Motor neuron (in vitro differentiated cells): ENCODE data around the gene PKD1. TPM values are rescaled to one million over a fixed set of nuclear protein-coding genes. Genes with fewer than 3 reads are reported as not detected.
"Not testable (repeated sequence)": the region's sequence is repeated elsewhere in the genome, so short reads cannot be mapped to it uniquely, and the experiment has no call there.

Experiments
- ATAC-seq, 8 experiments: fragments of 200-7000 bp; cut with Tn5 transposase; replicated peaks in 6 of 8; 2 replicates each; pipeline ENCODE4 v1.8.0; 2021; ENCODE audit warnings: mild to moderate bottlenecking in 8 of 8, moderate library complexity in 8 of 8
- H3K27ac ChIP-seq, 2 donors: fragments of 250-450 bp; sonication (Bioruptor Pico); 2 replicates each; pipeline ENCODE4 v1.9.0; 2021; ENCODE audit warnings: antibody characterized with exemption in 2 of 2, mild to moderate bottlenecking in 2 of 2, moderate library complexity in 1 of 2
- H3K4me1 ChIP-seq, 2 donors: fragments of 250-450 bp; sonication (Bioruptor Pico); replicated peaks in 1 of 2; 2 replicates each; pipeline ENCODE4 v1.6.1; 2021; ENCODE audit warnings: antibody characterized with exemption in 2 of 2, mild to moderate bottlenecking in 2 of 2, moderate library complexity in 1 of 2
- H3K4me3 ChIP-seq, 5 donors: fragments of 250-450 bp; sonication (Bioruptor Pico); 2 replicates each; pipeline ENCODE4 v1.9.0; 2021; ENCODE audit warnings: antibody characterized with exemption in 5 of 5, mild to moderate bottlenecking in 5 of 5, moderate library complexity in 4 of 5
- WGBS, 10 experiments: fragments of 450-650 bp; shearing (Covaris generic); methylation state at CpG; one replicate each; pipeline ENCODE4 v1.0.0; 2022; 5-methylcytosine and 5-hydroxymethylcytosine counted together
- in situ Hi-C, 9 experiments: fragments of 400-800 bp; cut with MboI; loops; one replicate each; pipeline ENCODE4 v1.15.0; 2021; ENCODE audit warnings: low sequenced_read_pairs in 9 of 9, low pct_unique_long_range_greater_than_20kb in 2 of 9; ENCODE audit not compliant: unreplicated experiment in 9 of 9
- total RNA-seq, 8 experiments: library from RNA; unstranded; fragments of 300-600 nt; gene quantifications; 2 replicates each; pipeline versions ENCODE4 v1.2.3 to v1.2.4, GENCODE V29; 2022

Gene PKD1
- total RNA-seq, 8 experiments from 2014 or later = 27.9 to 123 (median 58.3) TPM

DNA sequence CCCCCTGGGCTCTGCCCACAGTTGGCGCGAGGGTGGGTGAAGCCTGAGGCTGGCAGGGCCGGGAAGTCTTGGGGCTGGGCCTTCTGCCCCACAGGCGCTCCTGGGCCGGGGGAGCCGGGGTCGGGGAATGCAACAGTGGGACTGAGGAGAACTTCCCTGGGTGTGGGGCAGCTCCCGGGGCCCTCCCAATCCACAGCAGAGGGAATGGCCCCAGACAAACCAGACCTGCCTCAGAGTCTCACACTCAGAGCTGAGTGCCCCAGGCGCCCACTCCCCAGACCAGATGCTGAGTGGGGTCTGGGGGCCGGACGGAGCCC is 11.4 kb downstream of the PKD1 start:
- H3K4me3 ChIP-seq = peak overlapping the region in 3 of 5 donors; percentile 16 to 25 (median 19)
- H3K27ac ChIP-seq = peak overlapping the region; percentile 82 to 91

DNA sequence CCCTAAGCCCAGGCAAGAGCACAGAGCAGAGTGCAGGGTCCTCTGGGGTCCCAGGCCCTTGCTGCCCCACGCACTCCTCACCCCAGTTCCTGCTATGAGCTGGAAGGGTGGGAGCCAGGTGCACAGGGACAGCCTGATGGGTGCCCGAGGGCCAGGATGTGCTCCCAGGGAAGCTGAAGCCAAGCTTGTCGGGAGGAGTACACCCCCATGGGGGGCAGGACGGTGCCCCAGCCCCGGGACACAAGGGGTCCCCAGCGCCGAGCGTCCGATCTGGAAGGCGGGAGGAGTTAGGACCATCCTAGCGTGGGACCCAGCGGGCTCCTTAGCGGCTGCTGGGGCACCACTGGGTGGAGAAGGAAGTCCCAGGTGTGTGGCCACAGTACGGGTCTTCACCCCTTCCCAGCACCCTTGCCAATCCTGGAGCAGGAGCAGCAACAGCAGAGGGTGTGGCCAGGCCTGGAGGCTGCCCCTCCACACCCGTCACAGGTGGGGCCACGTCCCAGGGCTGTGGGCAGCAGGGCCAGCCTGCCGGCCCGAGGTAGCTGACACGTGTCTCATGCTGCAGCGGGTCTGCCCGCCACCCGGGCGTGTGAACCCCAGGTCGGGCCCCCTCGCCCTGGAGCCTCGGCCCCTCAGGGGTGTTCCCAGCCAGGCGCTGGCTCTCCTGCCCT is 11.9 kb downstream of the PKD1 start:
- in situ Hi-C loops = not testable (repeated sequence)
- peak in 1 of 8 experiments; percentile 7 for ATAC-seq
- H3K4me3 ChIP-seq = peak overlapping the region in 2 of 5 donors; percentile 16 to 25
- H3K4me1 ChIP-seq = peaks cover 41 to 51% of the 10 kb centered on the region in 2 donors
- H3K27ac ChIP-seq = peak overlapping the region; percentile 82 to 91
- no CpG with 5 or more reads among the region's 27 CpGs for WGBS, 10 experiments

More for the DNA sequence above, 11.4 kb downstream of the PKD1 start:
- peak in 3 of 8 experiments; percentile 2 to 9 (median 3) for ATAC-seq
- peaks cover 43 to 52% of the 10 kb centered on the region in 2 donors for H3K4me1 ChIP-seq
- 30% methylated on average over 2 of the region's 11 CpGs; no CpG with 5 or more reads in 9 of the 10 experiments for WGBS, 10 experiments
- in situ Hi-C loops = not testable (repeated sequence)

DNA sequence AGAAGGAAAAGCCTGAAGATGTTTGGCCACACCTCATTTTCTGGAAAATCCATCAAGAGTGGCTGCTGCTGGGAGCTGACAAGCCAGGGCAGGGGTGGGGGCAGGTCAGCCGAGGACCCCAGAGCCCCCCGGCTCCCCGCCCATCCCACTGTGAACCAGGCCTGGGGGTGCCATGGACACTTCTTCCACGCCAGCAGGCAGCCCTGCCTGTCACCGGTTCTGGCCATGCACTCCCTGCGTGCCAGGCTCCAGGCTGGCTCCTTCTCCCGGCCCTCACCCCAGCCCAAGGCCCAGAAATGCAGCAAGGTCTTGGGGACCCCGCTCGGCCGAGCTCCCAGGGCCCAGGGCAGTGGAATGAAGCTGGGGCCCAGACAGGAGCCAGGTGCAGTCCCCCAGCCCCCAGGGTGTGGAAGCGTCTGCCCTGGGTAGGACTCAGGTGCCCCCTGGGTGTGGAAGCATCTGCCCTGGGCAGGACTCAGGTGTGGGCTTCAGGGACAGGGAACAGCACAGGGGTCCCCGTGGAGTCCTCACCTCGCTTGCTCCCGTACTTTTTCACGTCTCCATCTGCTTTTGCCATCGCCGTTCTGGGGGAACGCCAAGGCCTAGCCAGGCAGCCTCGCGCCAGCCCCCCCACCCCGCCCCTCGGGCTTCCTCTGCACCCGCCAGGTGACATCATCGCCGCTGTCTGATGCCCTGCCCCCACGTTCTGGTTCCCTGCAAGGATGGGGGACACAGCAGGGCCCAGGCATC is 12.6 kb downstream of the PKD1 start:
- H3K4me1 ChIP-seq = peaks cover 35 to 44% of the 10 kb centered on the region in 2 donors

DNA sequence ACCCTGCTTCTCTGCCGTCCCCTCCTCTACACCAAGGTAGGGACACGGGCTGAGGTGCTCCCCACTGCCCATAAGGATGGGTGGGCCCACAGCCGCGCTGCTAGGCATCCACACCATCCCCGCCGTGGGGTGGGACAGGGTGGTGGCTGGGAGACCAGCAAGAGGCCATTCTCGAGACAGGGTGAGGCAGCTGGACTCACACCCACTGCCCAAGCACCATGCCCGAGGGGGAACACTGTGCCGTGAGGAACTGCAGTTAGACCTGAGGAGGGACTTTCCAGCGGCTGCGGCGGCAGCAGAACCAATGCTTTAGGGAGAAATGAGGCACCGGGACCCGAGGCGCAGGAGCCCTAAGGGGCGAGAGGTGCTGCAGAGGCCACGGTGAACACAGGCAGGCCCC is 13.3 kb downstream of the PKD1 start:
- H3K4me3 ChIP-seq = no peak overlapping the region
- 44% methylated on average over 4 of the region's 17 CpGs; no CpG with 5 or more reads in 9 of the 10 experiments for WGBS, 10 experiments
- no peak for ATAC-seq
- H3K4me1 ChIP-seq = peaks cover 33 to 44% of the 10 kb centered on the region in 2 donors
- in situ Hi-C loops = no loop called here
- H3K27ac ChIP-seq = no peak overlapping the region

More for the DNA sequence above, 12.6 kb downstream of the PKD1 start:
- in situ Hi-C loops, H3K27ac ChIP-seq, H3K4me3 ChIP-seq, ATAC-seq: not testable (repeated sequence)
- no CpG with 5 or more reads among the region's 26 CpGs for WGBS, 10 experiments

DNA sequence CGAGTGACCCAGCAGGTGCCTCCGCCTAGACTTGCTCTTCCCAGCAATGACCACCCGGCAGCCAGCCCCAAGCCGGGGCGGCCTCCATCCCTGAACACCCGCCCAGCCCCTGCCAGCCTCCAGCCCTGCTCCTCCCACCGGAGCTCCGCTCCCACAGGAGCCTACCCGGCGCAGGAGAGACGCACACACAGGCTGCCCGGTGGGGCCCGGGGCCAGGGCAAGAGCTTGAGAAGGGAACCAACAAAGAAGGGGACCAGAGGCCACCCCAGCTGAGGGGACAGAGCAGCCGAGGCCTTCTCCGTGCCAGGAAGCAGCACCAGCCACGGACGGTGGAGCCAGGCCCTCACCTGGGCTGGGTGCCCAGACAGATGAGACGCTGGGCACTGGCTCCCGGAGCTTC is 13.8 kb downstream of the PKD1 start:
- Histone ChIP-seq H3K4me1 (peaks cover 28 to 39% of the 10 kb centered on the region in 2 donors), H3K27ac (no peak overlapping the region), H3K4me3 (no peak overlapping the region)
- in situ Hi-C loops = no loop called here
- WGBS, 10 experiments = no CpG with 5 or more reads among the region's 19 CpGs
- peak in 2 of 8 experiments; percentile 3 to 4 for ATAC-seq

DNA sequence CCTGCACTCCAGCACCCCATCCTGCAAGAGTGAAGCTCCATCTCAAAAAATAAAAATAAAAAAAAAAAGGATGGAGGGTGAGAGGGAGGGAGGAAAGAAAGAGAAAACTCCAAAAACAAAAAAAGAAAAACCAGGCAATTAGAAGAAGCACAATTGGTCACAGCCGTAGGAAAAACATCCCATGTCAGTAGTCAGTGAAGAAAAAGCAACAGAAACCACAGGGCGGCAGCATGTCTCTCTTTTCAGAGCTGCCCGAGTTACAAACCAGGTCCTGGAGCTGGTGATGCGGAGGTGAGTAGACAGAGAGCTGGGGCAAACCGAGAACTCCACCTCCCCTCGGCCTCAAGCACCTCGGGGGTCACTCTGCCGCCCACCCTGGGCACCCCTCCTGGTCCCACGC is 14.4 kb downstream of the PKD1 start:
- H3K4me1 ChIP-seq = peaks cover 26 to 34% of the 10 kb centered on the region in 2 donors
- WGBS, 10 experiments = 10 to 80% (median 37%) methylated on average over 1 to 6 of the region's 9 CpGs; no CpG with 5 or more reads in 3 of the 10 experiments
- in situ Hi-C loops, H3K4me3 ChIP-seq, H3K27ac ChIP-seq: not testable (repeated sequence)
- ATAC-seq = peak in 2 of 8 experiments; percentile 33 to 40

DNA sequence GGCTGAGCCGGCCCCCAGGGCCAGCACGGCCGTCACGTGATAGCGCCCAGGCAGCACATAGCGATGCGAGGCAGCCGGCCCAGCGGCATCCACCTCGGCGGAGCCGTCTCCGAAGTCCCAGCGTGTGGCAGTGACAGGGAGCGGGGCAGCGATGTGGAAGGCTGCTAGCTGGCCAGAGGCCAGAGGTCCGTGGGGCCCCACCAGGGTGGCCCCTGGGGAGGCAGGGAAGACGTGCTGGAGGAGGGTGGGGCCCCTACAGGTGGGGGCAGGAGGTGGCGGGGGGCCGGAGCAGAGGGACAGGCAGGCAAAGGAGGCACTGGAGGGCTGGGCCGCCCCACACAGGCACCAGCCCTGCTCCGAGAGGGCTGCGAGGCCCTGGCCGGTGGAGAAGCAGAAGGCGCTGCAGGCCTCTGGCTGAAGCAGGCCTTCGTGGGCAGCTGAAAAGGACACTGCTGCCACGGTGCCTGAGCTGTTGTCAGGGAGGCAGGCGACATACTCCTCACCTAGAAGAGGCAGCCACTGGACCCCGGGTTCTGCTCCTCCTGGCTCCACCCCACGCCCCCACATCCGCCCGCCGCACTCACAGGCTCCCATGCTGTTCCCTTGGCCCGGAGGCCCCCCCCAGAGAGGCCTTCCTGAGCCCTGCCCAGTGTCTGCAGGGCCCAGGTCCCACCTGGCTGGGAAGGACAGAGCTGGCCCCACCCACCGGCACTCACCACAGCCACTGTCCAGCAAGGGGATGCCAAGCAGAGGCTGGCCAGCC is 17.6 kb downstream of the PKD1 start:
- H3K4me3 ChIP-seq, in situ Hi-C loops, ATAC-seq, H3K4me1 ChIP-seq, H3K27ac ChIP-seq: not testable (repeated sequence)
- no CpG with 5 or more reads among the region's 35 CpGs for WGBS, 10 experiments

DNA sequence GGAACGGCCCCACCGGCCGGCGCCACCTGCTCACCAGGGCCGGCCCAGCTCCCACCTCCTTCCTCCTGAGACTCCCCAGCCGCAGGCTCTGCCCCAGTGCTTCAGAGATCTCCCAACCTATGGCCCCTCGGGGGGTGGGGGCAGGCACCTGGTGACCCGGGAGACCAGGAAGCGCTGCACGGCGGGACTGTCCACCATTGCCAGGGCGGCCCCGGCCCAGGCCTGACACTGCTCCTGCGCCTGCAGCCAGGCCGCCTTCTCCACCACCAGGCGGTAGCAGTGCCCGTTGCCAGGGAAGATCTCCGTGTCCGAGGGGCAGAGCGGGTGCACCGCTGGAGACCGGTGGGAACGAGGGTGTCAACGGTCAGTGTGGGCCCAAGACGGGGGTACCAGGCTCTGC is 18.4 kb downstream of the PKD1 start:
- H3K4me3 ChIP-seq, in situ Hi-C loops, H3K4me1 ChIP-seq, ATAC-seq, H3K27ac ChIP-seq: not testable (repeated sequence)
- no CpG with 5 or more reads among the region's 25 CpGs for WGBS, 10 experiments

DNA sequence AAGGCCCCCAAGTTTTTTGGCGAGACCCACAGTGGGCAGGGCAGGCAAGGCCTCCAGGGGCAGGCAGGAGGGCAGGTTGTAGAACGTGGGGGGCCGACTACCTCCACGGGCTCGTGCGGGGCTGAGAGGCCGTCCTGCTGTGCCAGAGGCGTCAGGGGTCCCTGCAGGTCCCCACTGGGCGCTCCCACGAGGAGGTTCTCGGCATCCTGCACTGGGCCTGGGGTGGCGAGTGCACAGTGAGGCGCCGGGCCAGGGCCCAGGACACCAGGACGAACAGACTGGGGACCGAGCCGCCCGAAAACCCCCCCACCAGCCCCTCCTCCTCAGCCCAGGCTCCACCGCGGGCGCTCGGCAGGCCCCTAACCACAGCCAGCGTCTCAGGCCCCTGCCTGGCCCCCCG is 19.3 kb downstream of the PKD1 start:
- in situ Hi-C loops, H3K27ac ChIP-seq, H3K4me1 ChIP-seq, ATAC-seq, H3K4me3 ChIP-seq: not testable (repeated sequence)
- no CpG with 5 or more reads among the region's 24 CpGs for WGBS, 10 experiments

DNA sequence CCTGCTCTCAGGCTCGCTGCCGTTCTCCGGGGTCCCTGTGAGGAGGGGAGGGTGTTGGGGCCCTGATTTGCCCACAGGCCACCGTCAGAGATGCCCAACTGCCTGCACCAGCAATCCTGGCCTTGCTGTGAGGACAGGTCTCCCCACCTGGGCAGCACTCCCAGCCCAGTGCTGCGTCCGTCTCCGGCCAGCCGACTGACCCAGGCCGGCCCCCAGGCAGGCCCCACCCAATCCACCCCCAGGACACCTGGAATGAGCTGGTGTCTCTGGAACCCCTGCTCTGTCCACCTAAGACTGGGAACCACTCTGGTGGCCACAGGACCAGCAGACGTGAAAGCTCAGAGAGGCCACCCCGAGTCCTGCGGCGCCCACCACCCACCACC is 20.1 kb downstream of the PKD1 start:
- in situ Hi-C loops = no loop called here
- no CpG with 5 or more reads among the region's 13 CpGs for WGBS, 10 experiments
- Histone ChIP-seq H3K4me3 (no peak overlapping the region), H3K27ac (no peak overlapping the region), H3K4me1 (no peaks in the 10 kb centered on the region)
- no peak for ATAC-seq

DNA sequence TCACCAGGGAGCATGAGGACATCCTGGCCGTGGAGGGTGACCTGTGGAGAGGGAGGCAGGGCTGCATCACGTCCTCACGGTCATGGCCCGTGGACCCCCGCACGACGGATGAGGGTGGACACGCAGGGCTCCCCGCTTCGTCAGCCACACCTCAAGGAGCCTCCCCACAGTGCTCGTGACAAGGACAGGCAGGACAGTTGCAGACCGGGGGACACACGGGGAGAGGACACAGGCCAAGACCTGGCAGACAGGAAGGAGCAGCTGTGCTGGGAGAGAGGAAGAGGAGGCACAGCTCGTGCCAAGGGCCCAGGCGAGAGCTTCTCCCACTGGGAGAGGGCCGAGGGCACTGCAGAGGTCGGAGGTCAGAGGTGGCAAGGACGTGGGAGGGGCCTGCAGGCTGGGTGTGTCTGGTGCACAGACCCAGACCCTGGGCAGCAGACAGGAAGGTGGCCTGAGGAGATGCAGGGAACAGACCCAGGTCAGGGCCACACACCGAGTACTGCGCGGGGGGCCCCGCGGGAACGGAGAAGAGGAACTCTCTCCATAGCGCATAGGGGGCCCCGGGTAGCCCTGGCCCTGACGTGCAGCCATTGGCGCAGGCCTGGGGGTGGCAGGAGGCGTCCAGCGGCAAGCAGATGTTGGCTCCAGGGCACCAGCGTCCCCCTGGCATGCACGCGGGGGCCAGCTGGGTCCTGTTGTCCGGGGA is 20.7 kb downstream of the PKD1 start:
- in situ Hi-C loops, ATAC-seq, H3K4me3 ChIP-seq, H3K27ac ChIP-seq, H3K4me1 ChIP-seq: not testable (repeated sequence)
- WGBS, 10 experiments = 92% methylated on average over 5 of the region's 34 CpGs; no CpG with 5 or more reads in 9 of the 10 experiments

DNA sequence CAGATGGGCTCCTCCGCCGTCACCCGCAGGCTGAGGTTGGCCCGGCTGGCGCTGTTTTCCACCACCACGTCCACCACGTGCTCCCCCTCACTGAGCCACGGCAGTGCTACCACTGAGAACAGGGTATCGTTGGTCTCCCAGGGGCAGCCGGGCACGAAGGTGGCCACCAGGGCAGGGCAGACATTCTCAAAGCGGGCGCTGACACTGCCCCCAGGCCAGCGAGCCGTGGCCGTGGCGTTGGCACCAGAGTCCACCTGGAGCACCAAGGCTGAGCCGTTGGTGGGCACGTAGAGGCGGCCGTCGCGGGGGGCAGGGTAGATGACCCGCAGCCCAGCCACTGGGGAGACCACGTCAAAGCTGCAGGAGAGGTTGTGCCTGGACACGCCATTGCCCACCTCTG is 21.5 kb downstream of the PKD1 start:
- H3K27ac ChIP-seq, H3K4me3 ChIP-seq, H3K4me1 ChIP-seq, ATAC-seq, in situ Hi-C loops: not testable (repeated sequence)
- no CpG with 5 or more reads among the region's 26 CpGs for WGBS, 10 experiments
